Effector memory CD4-positive, alpha-beta T cell (primary cell): ENCODE results near the gene MPPED1.

Source experiments
- DNase-seq, 3 donors: peaks; one replicate each; pipeline ENCODE4 v3.0.0-alpha.2; 2020
- H3K27ac ChIP-seq: 2 replicates; pipeline ENCODE4 v1.7.0; 2013; ENCODE audit warnings: mild to moderate bottlenecking, low read length, moderate library complexity; ENCODE audit not compliant: insufficient read depth, poor library complexity, severe bottlenecking
- H3K27me3 ChIP-seq: replicated peaks from 2 replicates; pipeline ENCODE4 v1.7.0; 2013; ENCODE audit warnings: mild to moderate bottlenecking, low read length; ENCODE audit not compliant: insufficient read depth, control insufficient read depth, poor library complexity, severe bottlenecking
- H3K36me3 ChIP-seq: 2 replicates; pipeline ENCODE4 v1.7.0; 2013; ENCODE audit warnings: mild to moderate bottlenecking, low read length, moderate library complexity; ENCODE audit not compliant: control insufficient read depth, insufficient read depth
- H3K4me1 ChIP-seq: 2 replicates; pipeline ENCODE4 v1.7.0; 2013; ENCODE audit warnings: low read length, mild to moderate bottlenecking; ENCODE audit not compliant: control insufficient read depth, insufficient read depth, poor library complexity, severe bottlenecking
- H3K4me3 ChIP-seq: 2 replicates; pipeline ENCODE4 v1.7.0; 2013; ENCODE audit warnings: low read length, low read depth, mild to moderate bottlenecking; ENCODE audit not compliant: insufficient read depth, poor library complexity, severe bottlenecking
- H3K9me3 ChIP-seq: 2 replicates; pipeline ENCODE4 v1.7.0; 2013; ENCODE audit warnings: mild to moderate bottlenecking, low read length, moderate library complexity; ENCODE audit not compliant: control insufficient read depth

The MPPED1 gene

GRCh38 chr22:43515411-43515810 lies 103.6 kb downstream of the MPPED1 start:
- no peaks in the 10 kb centered on the region for H3K4me1 ChIP-seq
- no peaks in the 10 kb centered on the region for H3K27me3 ChIP-seq
- no peak overlapping the region for H3K27ac ChIP-seq
- no peaks in the 10 kb centered on the region for H3K9me3 ChIP-seq
- no peaks in the 10 kb centered on the region for H3K36me3 ChIP-seq
- DNase-seq, result no peak
- H3K4me3 ChIP-seq, result no peak overlapping the region

DNA sequence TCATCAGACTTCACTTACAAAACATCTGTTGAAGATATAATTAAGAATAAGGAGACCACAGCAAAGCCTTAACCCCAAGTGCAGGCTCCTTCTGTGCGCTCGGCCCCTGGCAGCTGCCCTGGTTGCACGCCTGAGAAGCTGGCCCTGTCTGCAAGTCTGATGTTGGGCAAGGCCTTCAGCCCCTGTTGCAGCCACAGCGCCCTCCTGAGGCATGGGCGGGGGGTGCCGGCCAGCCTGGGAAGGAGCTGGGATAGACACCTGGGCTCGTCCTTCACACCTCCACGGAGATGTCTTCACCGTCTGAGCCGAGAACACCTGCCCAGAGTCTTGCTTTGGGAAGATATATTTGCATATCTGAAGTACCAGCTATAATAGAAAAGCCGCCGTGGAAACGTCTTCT lies 104.1 kb downstream of the MPPED1 start:
- no peak for DNase-seq
- no peak overlapping the region for H3K4me3 ChIP-seq
- H3K27ac ChIP-seq, result no peak overlapping the region
- H3K27me3 ChIP-seq, result no peaks in the 10 kb centered on the region
- no peaks in the 10 kb centered on the region for H3K4me1 ChIP-seq
- no peaks in the 10 kb centered on the region for H3K36me3 ChIP-seq
- no peaks in the 10 kb centered on the region for H3K9me3 ChIP-seq

GRCh38 chr22:43516386-43516785 lies 104.6 kb downstream of the MPPED1 start:
- Histone ChIP-seq H3K4me1 (no peaks in the 10 kb centered on the region), H3K9me3 (no peaks in the 10 kb centered on the region), H3K4me3 (no peak overlapping the region), H3K27me3 (no peaks in the 10 kb centered on the region), H3K36me3 (no peaks in the 10 kb centered on the region), H3K27ac (no peak overlapping the region)
- no peak for DNase-seq

GRCh38 chr22:43516996-43517635 lies 105.3 kb downstream of the MPPED1 start:
- Histone ChIP-seq H3K4me3 (no peak overlapping the region), H3K27me3 (no peaks in the 10 kb centered on the region), H3K27ac (no peak overlapping the region), H3K36me3 (no peaks in the 10 kb centered on the region), H3K9me3 (no peaks in the 10 kb centered on the region), H3K4me1 (no peaks in the 10 kb centered on the region)
- DNase-seq, result no peak

- no peak for DNase-seq
- no peaks in the 10 kb centered on the region for H3K9me3 ChIP-seq
- H3K27ac ChIP-seq, result no peak overlapping the region
- no peak overlapping the region for H3K4me3 ChIP-seq
- no peaks in the 10 kb centered on the region for H3K4me1 ChIP-seq
- H3K27me3 ChIP-seq, result no peaks in the 10 kb centered on the region
- H3K36me3 ChIP-seq, result no peaks in the 10 kb centered on the region
These were observed 108.8 kb downstream of the MPPED1 start for GRCh38 chr22:43520632-43521039.

DNA sequence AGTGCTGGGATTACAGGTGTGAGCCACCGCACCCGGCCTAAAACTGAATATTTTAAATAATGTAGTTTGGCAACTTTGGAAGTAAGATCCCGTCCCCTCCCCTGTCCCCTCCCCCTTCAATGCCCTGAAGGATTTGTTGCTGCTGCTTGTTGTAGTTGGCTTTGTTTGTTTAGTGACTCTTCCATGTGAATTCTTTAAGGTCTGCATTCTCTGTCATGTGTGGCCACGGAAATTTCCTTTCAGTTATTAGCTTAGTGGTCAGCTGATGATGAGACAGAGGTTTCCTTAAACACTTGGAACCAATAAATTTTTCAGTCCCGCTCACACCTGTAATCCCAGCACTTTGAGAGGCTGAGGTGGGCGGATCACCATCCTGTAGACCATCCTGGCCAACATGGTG lies 109.9 kb downstream of the MPPED1 start:
- Histone ChIP-seq H3K27ac (no peak overlapping the region), H3K4me3 (no peak overlapping the region), H3K36me3 (no peaks in the 10 kb centered on the region), H3K27me3 (no peaks in the 10 kb centered on the region), H3K9me3 (no peaks in the 10 kb centered on the region), H3K4me1 (no peaks in the 10 kb centered on the region)
- DNase-seq, result no peak

GRCh38 chr22:43526117-43526655 lies 114.4 kb downstream of the MPPED1 start:
- Histone ChIP-seq H3K27me3 (no peaks in the 10 kb centered on the region), H3K9me3 (no peaks in the 10 kb centered on the region), H3K4me3 (no peak overlapping the region), H3K27ac (no peak overlapping the region), H3K4me1 (no peaks in the 10 kb centered on the region), H3K36me3 (no peaks in the 10 kb centered on the region)
- DNase-seq, result no peak

GRCh38 chr22:43526946-43527345 lies 115.1 kb downstream of the MPPED1 start:
- Histone ChIP-seq H3K27me3 (no peaks in the 10 kb centered on the region), H3K36me3 (no peaks in the 10 kb centered on the region), H3K27ac (no peak overlapping the region), H3K9me3 (no peaks in the 10 kb centered on the region), H3K4me3 (no peak overlapping the region), H3K4me1 (no peaks in the 10 kb centered on the region)
- DNase-seq, result no peak

DNA sequence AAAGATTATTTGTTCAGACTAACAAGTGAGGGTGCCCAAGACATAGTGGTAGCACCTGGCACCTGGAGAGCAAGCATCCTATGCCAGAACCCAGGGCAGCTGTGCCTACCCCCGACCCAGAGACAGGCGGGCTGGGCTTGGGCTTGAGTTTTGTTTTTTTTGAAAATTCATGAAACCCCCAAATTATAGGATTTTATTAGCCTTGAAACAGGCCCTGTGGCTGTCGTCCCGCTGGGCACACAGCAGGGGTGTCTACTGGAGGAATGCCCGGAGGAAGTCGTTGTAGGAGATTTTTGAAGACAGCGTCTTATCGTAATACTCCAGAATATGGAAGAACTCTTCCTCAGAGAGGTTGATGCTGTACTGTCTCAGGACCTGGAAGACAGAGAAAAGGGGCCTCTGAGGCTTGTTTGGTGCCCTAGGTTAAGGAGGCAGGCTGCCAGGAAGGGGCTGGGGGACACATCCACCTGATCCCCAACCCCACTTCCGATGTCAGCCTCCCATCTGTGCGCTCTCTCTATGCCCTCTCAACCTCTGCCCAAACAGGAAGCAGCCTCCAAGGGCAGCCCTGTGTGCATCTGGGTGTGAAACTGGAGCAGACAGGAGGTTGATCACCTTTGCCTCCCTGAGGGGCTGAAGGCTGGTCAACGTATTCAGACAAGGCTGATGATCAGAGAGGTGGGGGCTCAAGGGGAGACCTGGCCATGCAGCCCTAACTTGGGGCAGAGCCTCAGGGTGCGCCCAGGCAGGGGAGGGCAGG lies 117.0 kb downstream of the MPPED1 start:
- H3K4me1 ChIP-seq, result no peaks in the 10 kb centered on the region
- no peak overlapping the region for H3K4me3 ChIP-seq
- no peak for DNase-seq
- H3K27ac ChIP-seq, result no peak overlapping the region
- no peaks in the 10 kb centered on the region for H3K36me3 ChIP-seq
- no peaks in the 10 kb centered on the region for H3K9me3 ChIP-seq
- no peaks in the 10 kb centered on the region for H3K27me3 ChIP-seq

- no peaks in the 10 kb centered on the region for H3K4me1 ChIP-seq
- H3K27me3 ChIP-seq, result no peaks in the 10 kb centered on the region
- H3K27ac ChIP-seq, result no peak overlapping the region
- no peak for DNase-seq
- H3K4me3 ChIP-seq, result no peak overlapping the region
- H3K36me3 ChIP-seq, result no peaks in the 10 kb centered on the region
- H3K9me3 ChIP-seq, result no peaks in the 10 kb centered on the region
These were observed 117.6 kb downstream of the MPPED1 start for GRCh38 chr22:43529461-43529860.
